ENCODE data around the gene CERS6. TPM values are rescaled to one million over a fixed set of nuclear protein-coding genes. Genes with fewer than 3 reads are reported as not detected.

CERS6 gene
- total and polyA plus RNA-seq, 4 donors = 4.3 to 25.8 (median 13.6) TPM

- H3K9me3 ChIP-seq (ENCODE audit: control insufficient read depth in 4 of 4, insufficient read depth in 3 of 4, low read length in 3 of 4) = peaks cover 0 to 3% (median 0%) of the 10 kb centered on the region in 4 donors
- no peaks in the 10 kb centered on the region for H3K36me3 ChIP-seq (ENCODE audit: control insufficient read depth in 4 of 4, insufficient read depth in 4 of 4, low read length in 4 of 4)
- no peak overlapping the region for H3K27ac ChIP-seq (ENCODE audit: low read depth in 1 of 2, low read length in 1 of 2)
- TF ChIP-seq CTCF (IDR thresholded peaks at IDR 0.05; ENCODE audit: control extremely low read depth, extremely low read depth) = no peak
- no peak overlapping the region for H3K9ac ChIP-seq (ENCODE audit: insufficient read depth in 1 of 2, low read length in 2 of 2)
- H3K4me3 ChIP-seq = no peak overlapping the region
- no peaks in the 10 kb centered on the region for H3K27me3 ChIP-seq (ENCODE audit: control insufficient read depth in 3 of 3, insufficient read depth in 3 of 3, low read length in 2 of 3)
- ATAC-seq (ENCODE audit: insufficient read depth, low FRiP score) (no peak), DNase-seq (no peak)
- no peaks in the 10 kb centered on the region for H3K4me1 ChIP-seq (ENCODE audit: control insufficient read depth in 5 of 5, insufficient read depth in 5 of 5, low read length in 5 of 5)
- WGBS, 2 donors = 95 to 97% methylated on average over 2 of the region's 2 CpGs
Observed at GRCh38 chr2:168445960-168446359, 10.1 kb upstream of the CERS6 start.

- ATAC-seq (ENCODE audit: insufficient read depth, low FRiP score) (no peak), DNase-seq (no peak)
- no peak overlapping the region for H3K9ac ChIP-seq (ENCODE audit: insufficient read depth in 1 of 2, low read length in 2 of 2)
- H3K27me3 ChIP-seq (ENCODE audit: control insufficient read depth in 3 of 3, insufficient read depth in 3 of 3, low read length in 2 of 3) = no peaks in the 10 kb centered on the region
- peaks cover 0 to 3% (median 0%) of the 10 kb centered on the region in 4 donors for H3K9me3 ChIP-seq (ENCODE audit: control insufficient read depth in 4 of 4, insufficient read depth in 3 of 4, low read length in 3 of 4)
- no peak overlapping the region for H3K27ac ChIP-seq (ENCODE audit: low read depth in 1 of 2, low read length in 1 of 2)
- no peak for TF ChIP-seq CTCF (IDR thresholded peaks at IDR 0.05; ENCODE audit: control extremely low read depth, extremely low read depth)
- no peaks in the 10 kb centered on the region for H3K36me3 ChIP-seq (ENCODE audit: control insufficient read depth in 4 of 4, insufficient read depth in 4 of 4, low read length in 4 of 4)
- H3K4me3 ChIP-seq = no peak overlapping the region
- H3K4me1 ChIP-seq (ENCODE audit: control insufficient read depth in 5 of 5, insufficient read depth in 5 of 5, low read length in 5 of 5) = no peaks in the 10 kb centered on the region
Observed at GRCh38 chr2:168448980-168449379, 7.1 kb upstream of the CERS6 start.

GRCh38 chr2:168449419-168449818 lies 6.7 kb upstream of the CERS6 start:
- H3K4me1 ChIP-seq (ENCODE audit: control insufficient read depth in 5 of 5, insufficient read depth in 5 of 5, low read length in 5 of 5) = no peaks in the 10 kb centered on the region
- peaks cover 0 to 3% (median 0%) of the 10 kb centered on the region in 4 donors for H3K9me3 ChIP-seq (ENCODE audit: control insufficient read depth in 4 of 4, insufficient read depth in 3 of 4, low read length in 3 of 4)
- H3K9ac ChIP-seq (ENCODE audit: insufficient read depth in 1 of 2, low read length in 2 of 2) = no peak overlapping the region
- no peak overlapping the region for H3K27ac ChIP-seq (ENCODE audit: low read depth in 1 of 2, low read length in 1 of 2)
- WGBS, 2 donors = 60 to 78% methylated on average over 3 of the region's 3 CpGs
- no peak for TF ChIP-seq CTCF (IDR thresholded peaks at IDR 0.05; ENCODE audit: control extremely low read depth, extremely low read depth)
- no peak overlapping the region for H3K4me3 ChIP-seq
- DNase-seq = no peak
- no peaks in the 10 kb centered on the region for H3K27me3 ChIP-seq (ENCODE audit: control insufficient read depth in 3 of 3, insufficient read depth in 3 of 3, low read length in 2 of 3)
- ATAC-seq (ENCODE audit: insufficient read depth, low FRiP score) = no peak
- H3K36me3 ChIP-seq (ENCODE audit: control insufficient read depth in 4 of 4, insufficient read depth in 4 of 4, low read length in 4 of 4) = no peaks in the 10 kb centered on the region

- H3K9me3 ChIP-seq (ENCODE audit: control insufficient read depth in 4 of 4, insufficient read depth in 3 of 4, low read length in 3 of 4) = peaks cover 0 to 3% (median 0%) of the 10 kb centered on the region in 4 donors
- ATAC-seq (ENCODE audit: insufficient read depth, low FRiP score) (no peak), DNase-seq (no peak)
- peaks cover 0 to 4% (median 0%) of the 10 kb centered on the region in 5 donors for H3K4me1 ChIP-seq (ENCODE audit: control insufficient read depth in 5 of 5, insufficient read depth in 5 of 5, low read length in 5 of 5)
- H3K9ac ChIP-seq (ENCODE audit: insufficient read depth in 1 of 2, low read length in 2 of 2) = no peak overlapping the region
- H3K36me3 ChIP-seq (ENCODE audit: control insufficient read depth in 4 of 4, insufficient read depth in 4 of 4, low read length in 4 of 4) = no peaks in the 10 kb centered on the region
- no peak for TF ChIP-seq CTCF (IDR thresholded peaks at IDR 0.05; ENCODE audit: control extremely low read depth, extremely low read depth)
- WGBS, 2 donors = 71 to 92% methylated on average over 1 of the region's 1 CpG
- H3K27ac ChIP-seq (ENCODE audit: low read depth in 1 of 2, low read length in 1 of 2) = no peak overlapping the region
- H3K27me3 ChIP-seq (ENCODE audit: control insufficient read depth in 3 of 3, insufficient read depth in 3 of 3, low read length in 2 of 3) = no peaks in the 10 kb centered on the region
- H3K4me3 ChIP-seq = no peak overlapping the region
Observed at GRCh38 chr2:168450171-168450570, 5.9 kb upstream of the CERS6 start.

All from lung (tissue), 12 donors.